ENCODE measurements around the gene OR10A6.

Gene OR10A6

DNA sequence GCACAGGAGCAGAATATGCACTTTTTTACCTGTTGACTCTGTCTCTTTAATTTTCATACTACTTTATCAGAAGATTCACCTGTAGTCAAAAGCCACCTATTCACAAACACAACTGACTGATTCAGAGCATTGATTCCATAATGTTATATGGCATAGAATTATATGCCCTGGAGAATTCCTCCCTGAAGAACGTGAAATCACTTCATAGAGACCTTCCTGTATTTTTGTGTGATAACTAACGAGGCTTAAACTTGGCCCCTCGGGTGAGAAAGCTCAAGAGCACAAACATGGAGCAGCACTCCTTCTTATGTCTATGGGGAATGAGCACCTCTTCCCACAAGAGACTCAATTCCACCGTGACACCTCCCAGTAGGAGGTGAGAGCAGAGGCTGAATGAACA, at the start of gene OR10A6:
Gene OR10A6, minus strand, starts transcription at position 101 of the 400 bp plus-strand sequence. CDS start 2,606 bp downstream, outside the sequence.
- no peak for DNase-seq

- DNase-seq = peak; percentile 90
Measured at GRCh38 chr11:7977232-7977917, 46.3 kb upstream of the OR10A6 start.

GRCh38 chr11:7974668-7975067, 43.6 kb upstream of the OR10A6 start:
- peak; percentile 16 for DNase-seq

GRCh38 chr11:7973011-7973410, 41.9 kb upstream of the OR10A6 start:
- peak; percentile 8 for DNase-seq

- DNase-seq = peak; percentile 18
Measured at GRCh38 chr11:7971846-7972245, 40.8 kb upstream of the OR10A6 start.

GRCh38 chr11:7969756-7970646, 38.9 kb upstream of the OR10A6 start:
- DNase-seq = peak; percentile 70

GRCh38 chr11:7968686-7969085, 37.6 kb upstream of the OR10A6 start:
- DNase-seq = peak; percentile 24

- peak; percentile 5 for DNase-seq
Measured at GRCh38 chr11:7967826-7968225, 36.8 kb upstream of the OR10A6 start.

- peak; percentile 9 for DNase-seq
Measured at GRCh38 chr11:7967097-7967496, 36.0 kb upstream of the OR10A6 start.

DNA sequence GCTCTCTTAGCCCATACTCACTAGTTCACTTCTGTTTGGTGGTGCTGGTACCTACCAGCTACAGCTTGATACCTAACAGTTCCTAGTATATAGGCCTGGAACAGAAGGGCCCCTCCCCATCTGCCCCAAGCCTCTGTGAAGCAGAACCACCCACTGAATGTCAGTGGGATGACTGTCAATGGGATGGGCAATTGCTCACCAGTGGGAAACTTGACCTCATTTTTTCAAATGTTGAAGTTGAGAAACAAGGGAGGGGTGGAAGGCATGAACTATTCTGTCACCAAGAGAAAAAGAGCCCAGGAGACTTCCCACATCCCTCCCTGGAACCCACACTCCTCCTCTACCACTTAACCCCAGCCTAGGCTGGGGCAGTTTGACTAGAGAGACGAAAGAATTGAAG, 34.3 kb upstream of the OR10A6 start, which contains the start of gene NLRP10:
Gene NLRP10, minus strand, starts transcription at position 62 of the 400 bp plus-strand sequence. CDS start 1,952 bp downstream, outside the sequence.
- peak; percentile 63 for DNase-seq

- peak; percentile 68 for DNase-seq
Measured at GRCh38 chr11:7964873-7965272, 33.8 kb upstream of the OR10A6 start.

DNA sequence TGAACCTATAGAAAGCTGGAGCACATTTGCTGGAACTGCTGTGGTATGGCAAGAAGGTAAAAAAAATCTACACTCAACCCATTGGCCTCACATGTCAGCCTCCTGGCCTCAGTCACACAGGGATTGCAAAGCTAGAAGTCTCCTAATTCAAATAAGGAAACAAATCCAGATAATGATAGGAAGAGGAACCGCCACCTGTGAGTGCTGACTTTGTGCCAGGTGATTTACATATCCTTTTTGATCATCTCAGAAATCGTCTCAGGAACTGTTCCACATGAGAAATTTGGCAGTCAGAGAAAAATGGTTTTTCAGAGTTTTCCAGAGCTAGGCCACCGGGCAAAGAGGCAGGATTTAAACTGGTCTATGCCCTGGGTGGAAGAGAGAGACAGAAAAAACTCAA, 33.2 kb upstream of the OR10A6 start:
- DNase-seq = no peak

- DNase-seq = no peak
Measured at GRCh38 chr11:7955191-7955590, 24.1 kb upstream of the OR10A6 start.

DNA sequence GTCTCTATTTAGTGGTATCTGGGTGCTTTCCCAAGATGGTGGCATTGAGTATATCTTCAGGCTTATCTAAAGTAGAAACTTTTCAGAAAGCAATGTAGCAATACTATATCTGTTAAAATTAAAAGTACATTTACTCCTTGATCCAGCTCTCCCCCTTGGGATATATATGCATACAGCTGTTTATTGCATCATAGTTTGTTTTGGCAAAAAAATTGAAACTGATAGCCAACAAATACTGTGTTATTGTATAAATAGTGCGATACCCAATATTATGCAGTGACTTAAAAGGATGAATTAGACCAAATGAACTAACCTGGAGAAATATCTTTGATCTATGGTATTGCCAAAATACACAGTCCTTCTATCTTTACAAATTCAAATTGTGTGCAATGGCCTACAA, 18.9 kb upstream of the OR10A6 start:
- DNase-seq = no peak

- DNase-seq = no peak
Measured at GRCh38 chr11:7944123-7944522, 13.1 kb upstream of the OR10A6 start.

DNA sequence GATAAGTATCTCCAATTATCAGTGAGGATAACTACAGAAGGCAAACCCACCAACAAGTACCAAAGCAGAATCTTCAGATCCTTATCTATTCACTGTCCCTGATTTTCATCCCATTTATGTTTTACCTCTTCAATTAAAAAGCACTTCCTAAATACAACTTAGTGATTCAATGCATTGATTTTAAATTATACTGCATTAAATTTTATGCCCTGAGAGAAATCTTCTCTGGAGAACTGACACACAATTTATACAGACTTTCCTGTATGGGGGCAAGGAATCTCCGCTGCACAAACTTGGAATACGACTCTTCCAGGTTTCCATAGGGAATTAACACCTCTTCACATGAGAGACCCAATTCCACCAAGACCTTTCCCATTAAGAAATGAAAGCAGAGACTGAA, 10.5 kb upstream of the OR10A6 start, which contains the start of gene OR10A3:
Gene OR10A3, minus strand, starts transcription at position 101 of the 400 bp plus-strand sequence. CDS start 2,188 bp downstream, outside the sequence.
- no peak for DNase-seq

DNA sequence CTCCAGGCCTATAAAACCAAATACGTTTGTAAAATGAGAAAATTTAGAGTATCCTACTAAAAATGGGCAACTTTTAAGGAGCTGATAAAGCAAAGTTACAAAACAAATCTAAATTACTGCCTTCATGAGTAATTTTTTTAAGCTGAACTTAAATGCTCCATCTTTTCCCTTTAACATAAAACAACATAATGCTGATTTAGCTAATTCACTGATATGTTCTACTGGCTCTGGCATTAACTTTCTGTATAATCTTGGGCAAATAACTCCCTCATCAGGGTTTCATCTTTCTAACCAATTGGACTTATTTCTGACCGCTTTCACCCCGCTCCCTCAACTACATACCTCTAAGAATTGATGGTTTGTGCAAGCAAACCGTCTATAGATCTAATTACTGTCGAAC, 10.1 kb upstream of the OR10A6 start:
- DNase-seq = no peak

DNA sequence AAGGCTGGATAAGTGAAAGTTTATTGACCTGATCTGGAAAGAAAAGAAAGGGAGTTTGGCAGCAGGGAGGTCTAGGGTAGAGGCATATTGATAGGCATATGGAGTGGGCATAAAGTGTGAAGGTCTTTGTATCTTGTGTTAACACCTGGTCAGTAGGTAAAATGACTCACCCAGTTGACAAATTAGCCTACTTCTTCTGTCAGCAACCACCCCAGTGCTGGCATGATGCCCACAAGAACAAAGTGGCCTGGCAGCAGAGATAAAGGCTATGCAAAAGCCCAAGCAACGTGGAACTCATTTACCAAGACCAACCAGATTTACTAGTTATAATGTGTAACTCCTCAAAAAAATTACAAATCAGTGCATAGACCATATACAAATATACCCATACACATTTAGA, 5.5 kb upstream of the OR10A6 start:
- no peak for DNase-seq

- no peak for DNase-seq
Measured at GRCh38 chr11:7927635-7928034, 3.4 kb downstream of the OR10A6 start.

DNA sequence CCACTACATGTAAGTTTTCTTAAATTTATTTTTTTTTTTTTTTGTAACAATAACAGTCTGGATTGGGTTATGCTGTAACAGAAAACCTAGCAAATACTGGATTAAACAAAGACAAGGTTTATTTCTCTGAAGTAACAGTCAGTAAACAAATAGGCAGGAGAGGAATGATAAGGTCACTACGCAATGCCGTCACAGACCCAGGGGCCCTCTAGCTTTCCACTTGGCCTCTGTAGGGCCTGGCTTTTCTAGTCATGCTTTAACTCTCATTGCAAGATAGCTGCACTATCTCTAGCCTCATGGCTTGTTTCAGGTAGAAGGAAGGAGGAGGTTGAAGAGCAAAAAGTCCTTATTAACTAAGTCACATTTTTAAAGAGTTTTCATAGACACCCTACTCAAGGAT, 6.5 kb downstream of the OR10A6 start:
- DNase-seq = no peak

GRCh38 chr11:7918141-7918540, 12.9 kb downstream of the OR10A6 start:
- DNase-seq = no peak

- no peak for DNase-seq
Measured at GRCh38 chr11:7911011-7911410, 20.1 kb downstream of the OR10A6 start.

DNA sequence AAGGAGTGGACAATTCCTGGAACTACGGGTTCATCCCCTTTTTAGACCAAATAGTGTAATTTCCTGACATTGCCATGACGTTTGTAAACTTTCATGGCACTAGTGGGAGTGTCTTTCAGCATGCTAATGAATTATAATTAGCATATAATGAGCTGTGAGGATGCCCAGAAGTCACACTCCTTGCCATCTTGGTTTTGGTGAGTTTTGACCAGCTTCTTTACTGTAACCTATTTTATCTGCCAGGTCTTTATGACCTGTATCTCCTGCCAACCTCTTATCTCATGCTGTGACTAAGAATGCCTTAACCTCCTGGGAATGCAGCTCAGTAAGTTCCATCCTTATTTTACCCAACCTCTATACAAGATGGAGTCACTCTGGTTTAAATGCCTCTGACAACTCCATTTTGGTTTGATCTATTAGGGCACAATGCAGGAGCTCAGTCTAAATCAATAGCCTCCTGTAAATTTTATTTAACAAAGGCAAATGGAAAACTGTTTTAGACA, 20.7 kb downstream of the OR10A6 start:
- DNase-seq = no peak

Measured in fibroblast of upper back skin (primary cell).